HT-29 (cell line): ENCODE results near the gene DNM3. TPM values are rescaled to one million over a fixed set of nuclear protein-coding genes. Genes with fewer than 3 reads are reported as not detected.
"Not testable (repeated sequence)": the region's sequence is repeated elsewhere in the genome, so short reads cannot be mapped to it uniquely, and the experiment has no call there.

Experiments
- DNase-seq: peaks from one replicate; pipeline ENCODE4 v3.0.0-alpha.2; 2015; ENCODE audit warnings: low spot score
- total RNA-seq: library from RNA; depleted of rRNA; stranded (reverse); fragments of >200 nt; shearing (Covaris generic); gene quantifications from 2 replicates; pipeline ENCODE4 v1.2.3, GENCODE V29; 2014

The DNM3 gene
- total RNA-seq, 1 experiment from 2014 or later, result 1.3 TPM

- no peak for DNase-seq
Observed at GRCh38 chr1:172024516-172024915, 183.2 kb downstream of the DNM3 start.

- not testable (repeated sequence) for DNase-seq
Observed at GRCh38 chr1:172024944-172025738, 183.8 kb downstream of the DNM3 start.

- no peak for DNase-seq
Observed at GRCh38 chr1:172040466-172040865, 199.2 kb downstream of the DNM3 start.

GRCh38 chr1:172041102-172041501 is 199.8 kb downstream of the DNM3 start:
- DNase-seq, result no peak

- DNase-seq, result peak; percentile 63
Observed at GRCh38 chr1:172041742-172042141, 200.4 kb downstream of the DNM3 start.

GRCh38 chr1:172043900-172044299 is 202.6 kb downstream of the DNM3 start:
- no peak for DNase-seq

GRCh38 chr1:172051898-172052297 is 210.6 kb downstream of the DNM3 start:
- DNase-seq, result no peak

GRCh38 chr1:172054172-172054571 is 212.9 kb downstream of the DNM3 start:
- DNase-seq, result no peak

- DNase-seq, result not testable (repeated sequence)
Observed at GRCh38 chr1:172055816-172056419, 214.6 kb downstream of the DNM3 start.

- DNase-seq, result no peak
Observed at GRCh38 chr1:172068334-172068733, 227.0 kb downstream of the DNM3 start.

- DNase-seq, result no peak
Observed at GRCh38 chr1:172069051-172069450, 227.8 kb downstream of the DNM3 start.

- DNase-seq, result no peak
Observed at GRCh38 chr1:172069534-172069933, 228.2 kb downstream of the DNM3 start.

GRCh38 chr1:172070055-172070454 is 228.8 kb downstream of the DNM3 start:
- DNase-seq, result no peak

- DNase-seq, result no peak
Observed at GRCh38 chr1:172071746-172072145, 230.4 kb downstream of the DNM3 start.

- DNase-seq, result not testable (repeated sequence)
Observed at GRCh38 chr1:172079859-172080258, 238.6 kb downstream of the DNM3 start.

- DNase-seq, result no peak
Observed at GRCh38 chr1:172083191-172083590, 241.9 kb downstream of the DNM3 start.

GRCh38 chr1:172084876-172085275 is 243.6 kb downstream of the DNM3 start:
- DNase-seq, result no peak

GRCh38 chr1:172085317-172085716 is 244.0 kb downstream of the DNM3 start:
- DNase-seq, result no peak

GRCh38 chr1:172086137-172086536 is 244.8 kb downstream of the DNM3 start:
- DNase-seq, result no peak

- DNase-seq, result no peak
Observed at GRCh38 chr1:172088256-172088655, 247.0 kb downstream of the DNM3 start.

- peak; percentile 83 for DNase-seq
Observed at GRCh38 chr1:172089768-172090510, 248.6 kb downstream of the DNM3 start.

GRCh38 chr1:172090511-172090817 is 249.2 kb downstream of the DNM3 start:
- no peak for DNase-seq

GRCh38 chr1:172095846-172096245 is 254.5 kb downstream of the DNM3 start:
- no peak for DNase-seq
